Activated CD4-positive, CD25-positive, alpha-beta regulatory T cell (primary cell): ENCODE measurements around the gene SLFN12L.

Experiments
- DNase-seq, 4 experiments: peaks; one replicate each; lab custom pipeline; 2025; lab: John Stamatoyannopoulos, UW

Gene SLFN12L

DNA sequence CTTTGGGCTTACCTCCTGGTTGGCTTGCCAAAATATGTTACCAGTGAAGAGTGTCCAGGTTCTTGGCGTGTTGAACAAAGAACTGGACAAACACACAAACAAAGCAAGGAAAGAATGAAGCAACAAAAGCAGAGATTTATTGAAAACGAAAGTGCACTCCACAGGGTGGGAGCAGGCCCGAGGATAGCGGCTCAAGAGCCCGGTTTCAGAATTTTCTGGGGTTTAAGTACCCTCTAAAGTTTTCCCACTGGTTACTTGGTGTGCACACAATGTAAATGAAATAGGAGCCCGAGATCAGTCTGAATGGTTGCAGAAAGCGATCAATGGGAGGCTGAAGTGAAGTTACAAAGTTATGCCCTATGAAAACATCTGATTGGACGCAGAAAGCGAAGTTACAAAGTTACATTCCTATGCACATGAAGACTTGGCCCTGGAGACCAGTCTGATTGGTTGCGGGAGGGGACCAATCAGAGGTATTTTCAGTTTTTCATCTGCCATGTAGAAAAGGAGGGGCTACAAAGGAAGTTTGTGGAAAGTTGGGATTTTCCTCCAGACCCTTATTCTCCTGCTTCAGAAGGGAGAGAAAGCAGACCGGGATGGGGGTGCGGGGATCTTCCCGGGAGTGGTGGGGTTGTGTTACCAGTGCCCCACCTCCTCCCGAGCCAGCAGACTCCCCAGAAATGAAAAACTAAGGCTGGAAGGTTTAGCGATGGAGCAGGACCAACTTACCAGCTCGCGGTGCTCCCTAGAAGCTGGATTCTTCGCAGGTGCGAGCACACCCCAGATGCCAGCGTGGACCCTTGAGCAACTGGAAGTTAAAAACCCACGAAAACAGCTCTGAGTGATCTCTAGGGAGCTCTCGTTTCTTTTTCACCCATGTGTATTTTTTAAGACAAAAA, 105.1 kb downstream of the SLFN12L start, which contains the start of gene SLFN12:
Gene SLFN12, minus strand, starts transcription at position 325 of the 899 bp plus-strand sequence. CDS start 9,472 bp downstream, outside the sequence.
- no peak for DNase-seq

DNA sequence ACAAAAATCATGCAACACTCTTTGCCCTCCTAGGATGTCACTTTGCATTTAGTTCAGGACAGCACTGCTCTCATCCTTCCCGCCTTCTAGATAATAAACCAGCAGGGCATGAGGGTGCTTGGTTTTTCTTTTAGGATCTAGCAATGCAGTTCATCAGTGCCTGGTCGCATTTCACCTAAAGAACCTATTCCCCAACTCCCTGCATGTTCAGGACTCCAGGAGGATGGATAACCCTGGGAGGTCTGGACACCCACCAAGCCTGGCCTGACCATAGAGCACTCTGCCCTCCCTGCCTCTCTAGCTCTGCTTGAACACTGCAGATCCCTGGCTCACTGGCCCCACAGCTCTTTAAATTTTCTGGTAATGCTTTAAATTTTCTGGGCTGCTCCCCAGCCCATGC, 107.8 kb downstream of the SLFN12L start:
- DNase-seq = no peak

DNA sequence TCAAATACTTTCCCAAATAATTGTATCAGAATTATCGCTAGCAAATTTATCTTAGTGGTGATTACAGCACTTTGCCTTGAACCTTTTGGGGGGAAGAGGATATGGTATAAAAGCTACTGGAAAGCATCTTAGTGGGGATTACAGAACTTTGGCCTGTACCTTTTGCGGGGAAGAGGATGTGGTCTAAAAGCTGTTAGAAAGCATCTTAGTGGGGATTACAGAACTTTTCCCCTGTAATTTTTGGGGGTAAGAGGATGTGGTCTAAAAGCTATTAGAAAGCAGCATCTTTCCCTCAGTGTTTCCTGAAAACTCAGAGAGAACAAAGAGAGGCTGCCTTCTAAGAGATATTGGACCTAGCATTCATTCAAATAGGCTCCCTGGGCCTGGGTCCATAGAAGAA, 109.2 kb downstream of the SLFN12L start:
- no peak for DNase-seq

DNA sequence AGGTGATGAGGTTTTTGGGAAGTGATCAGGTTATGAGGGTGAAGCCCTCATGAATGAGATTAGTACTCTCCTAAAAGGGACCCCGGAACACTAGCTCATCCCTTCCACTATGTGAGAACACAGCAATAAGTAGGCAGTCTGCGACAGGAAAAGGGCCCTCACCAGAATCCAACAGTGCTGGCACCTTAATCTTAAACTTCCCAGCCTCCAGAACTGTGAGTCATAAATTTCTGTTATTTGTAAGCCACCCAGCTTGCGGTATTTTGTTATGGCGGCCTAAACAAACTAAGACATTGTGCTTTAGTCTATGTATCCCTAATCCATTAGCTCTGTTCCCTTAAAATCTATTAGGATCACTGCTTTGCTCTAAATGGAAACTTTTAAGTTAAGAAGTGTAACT, 113.7 kb downstream of the SLFN12L start:
- no peak for DNase-seq
